Spleen (tissue), 7 donors: Measurements from ENCODE around the gene PDE4D.

ENCODE experiments used
- POLR2A ChIP-seq, 3 donors: fragments of 450-650 bp; IDR thresholded peaks; one replicate each; pipeline ENCODE4 v1.5.1; 2017; ENCODE audit warnings: antibody characterized with exemption in 3 of 3, mild to moderate bottlenecking in 1 of 3
- POLR2AphosphoS5 ChIP-seq, 3 donors: sonication (generic); formaldehyde crosslinking; IDR thresholded peaks; one replicate each; pipeline ENCODE4 v1.5.1; 2017; ENCODE audit warnings: antibody characterized with exemption in 3 of 3
- TF ChIP-seq, protein P1 (sequence below), 11 experiments: fragments of 200-600 bp in 7 of 11; fragments of 450-650 bp in 4 of 11; sonication (generic) in 4 of 11; IDR thresholded peaks in 8 of 11; conservative IDR thresholded peaks in 3 of 11; 1 replicate in 7 of 11; 2 replicates in 4 of 11; pipeline versions ENCODE4 v1.4.0 to v1.8.0; 2016 to 2021; ENCODE audit warnings: antibody characterized with exemption in 11 of 11, inconsistent platforms in 4 of 11, mild to moderate bottlenecking in 1 of 11
- donor health status: DM: no; HTN: no; CAD: no; lungs with moderate emphysema.
- donor health status: DM: no; HTN: no; CAD: no.
- donor health status: DM: no; HTN: no; CAD: no.

DNA sequence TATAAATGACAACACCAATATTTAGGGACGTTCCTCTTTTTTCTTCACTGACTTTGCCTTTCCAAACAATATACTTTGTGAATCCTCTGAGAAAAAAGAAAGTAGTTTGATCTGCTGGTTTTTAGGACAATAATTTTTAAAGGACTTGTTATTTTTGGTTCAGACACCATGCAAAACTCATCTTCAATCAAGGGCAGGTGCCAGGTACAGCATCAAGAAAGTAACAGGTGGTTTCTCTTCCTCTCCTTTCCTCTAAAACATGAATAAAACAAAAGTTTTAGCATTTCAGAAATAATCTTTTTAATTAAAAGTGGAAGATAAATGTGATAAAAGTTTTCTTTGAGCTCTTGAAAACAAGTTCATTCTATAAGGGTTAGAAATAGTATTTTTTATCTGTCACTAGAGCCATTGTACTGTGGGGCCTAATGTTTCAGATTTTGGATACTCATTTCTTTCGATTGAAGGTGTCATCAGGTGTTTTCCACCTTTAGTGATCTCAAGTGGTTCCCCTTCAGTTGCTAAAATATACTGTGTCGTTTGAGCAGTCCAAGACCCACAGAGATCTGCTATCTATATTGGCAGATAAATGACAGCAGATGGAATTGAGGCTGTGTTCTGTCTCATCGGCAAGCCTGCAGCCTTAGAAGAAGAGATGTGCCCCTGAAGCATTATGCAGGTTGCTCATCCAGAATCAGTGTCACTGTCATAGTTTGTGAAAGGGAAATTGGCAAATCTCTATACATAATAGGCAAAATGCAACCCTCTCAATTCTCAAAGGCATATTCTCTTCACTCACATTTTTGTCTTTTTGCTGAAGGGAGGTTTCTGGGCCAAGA lies 499.7 kb downstream of the PDE4D start:
- TF ChIP-seq, protein P1, sequence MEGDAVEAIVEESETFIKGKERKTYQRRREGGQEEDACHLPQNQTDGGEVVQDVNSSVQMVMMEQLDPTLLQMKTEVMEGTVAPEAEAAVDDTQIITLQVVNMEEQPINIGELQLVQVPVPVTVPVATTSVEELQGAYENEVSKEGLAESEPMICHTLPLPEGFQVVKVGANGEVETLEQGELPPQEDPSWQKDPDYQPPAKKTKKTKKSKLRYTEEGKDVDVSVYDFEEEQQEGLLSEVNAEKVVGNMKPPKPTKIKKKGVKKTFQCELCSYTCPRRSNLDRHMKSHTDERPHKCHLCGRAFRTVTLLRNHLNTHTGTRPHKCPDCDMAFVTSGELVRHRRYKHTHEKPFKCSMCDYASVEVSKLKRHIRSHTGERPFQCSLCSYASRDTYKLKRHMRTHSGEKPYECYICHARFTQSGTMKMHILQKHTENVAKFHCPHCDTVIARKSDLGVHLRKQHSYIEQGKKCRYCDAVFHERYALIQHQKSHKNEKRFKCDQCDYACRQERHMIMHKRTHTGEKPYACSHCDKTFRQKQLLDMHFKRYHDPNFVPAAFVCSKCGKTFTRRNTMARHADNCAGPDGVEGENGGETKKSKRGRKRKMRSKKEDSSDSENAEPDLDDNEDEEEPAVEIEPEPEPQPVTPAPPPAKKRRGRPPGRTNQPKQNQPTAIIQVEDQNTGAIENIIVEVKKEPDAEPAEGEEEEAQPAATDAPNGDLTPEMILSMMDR (IDR thresholded peaks at IDR 0.05 in 8 of 11, conservative IDR thresholded peaks at IDR 0.05 in 3 of 11): no peak
- TF ChIP-seq POLR2AphosphoS5 (IDR thresholded peaks at IDR 0.05): no peak
- no peak for TF ChIP-seq POLR2A (IDR thresholded peaks at IDR 0.05)
